HG02798 (cell line): Measurements from ENCODE around the gene INTS6.

ENCODE experiments used
- ATAC-seq: cut with Tn5 transposase; IDR thresholded peaks from one replicate; pipeline ENCODE4 v1.9.1; 2021; ENCODE audit warnings: mild to moderate bottlenecking; ENCODE audit not compliant: unreplicated experiment, poor library complexity

The INTS6 gene

GRCh38 chr13:51457086-51457815 is 4.4 kb upstream of the INTS6 start:
- ATAC-seq = no peak

GRCh38 chr13:51456510-51456909 is 3.7 kb upstream of the INTS6 start:
- no peak for ATAC-seq

- ATAC-seq = no peak
Measured at GRCh38 chr13:51455532-51455931, 2.7 kb upstream of the INTS6 start.

GRCh38 chr13:51453959-51454703 is 1.3 kb upstream of the INTS6 start:
- no peak for ATAC-seq

- peak; percentile 47 for ATAC-seq
Measured at GRCh38 chr13:51453207-51453958, 547 bp upstream of the INTS6 start.

- peak; percentile 28 for ATAC-seq
Measured at GRCh38 chr13:51451467-51452360, 1.1 kb downstream of the INTS6 start.

- no peak for ATAC-seq
Measured at GRCh38 chr13:51451134-51451466, 1.7 kb downstream of the INTS6 start.

GRCh38 chr13:51449018-51449417 is 3.8 kb downstream of the INTS6 start:
- no peak for ATAC-seq

GRCh38 chr13:51444922-51445321 is 7.9 kb downstream of the INTS6 start:
- ATAC-seq = no peak

GRCh38 chr13:51440381-51440780 is 12.5 kb downstream of the INTS6 start:
- ATAC-seq = no peak

GRCh38 chr13:51437550-51438127 is 15.2 kb downstream of the INTS6 start:
- no peak for ATAC-seq

- no peak for ATAC-seq
Measured at GRCh38 chr13:51435002-51435578, 17.7 kb downstream of the INTS6 start.

- no peak for ATAC-seq
Measured at GRCh38 chr13:51432576-51432975, 20.3 kb downstream of the INTS6 start.

- ATAC-seq = no peak
Measured at GRCh38 chr13:51426982-51427381, 25.9 kb downstream of the INTS6 start.

- ATAC-seq = no peak
Measured at GRCh38 chr13:51425410-51426042, 27.3 kb downstream of the INTS6 start.

GRCh38 chr13:51423766-51424165 is 29.1 kb downstream of the INTS6 start:
- no peak for ATAC-seq

GRCh38 chr13:51422484-51422883 is 30.4 kb downstream of the INTS6 start:
- ATAC-seq = no peak

- no peak for ATAC-seq
Measured at GRCh38 chr13:51420681-51421490, 31.9 kb downstream of the INTS6 start.
